Type B pancreatic cell (in vitro differentiated cells): ENCODE results near the gene OR1N2. TPM values are rescaled to one million over a fixed set of nuclear protein-coding genes. Genes with fewer than 3 reads are reported as not detected.

Source experiments
- DNase-seq: peaks from one replicate; pipeline ENCODE4 v3.0.0; 2021; ENCODE audit warnings: mixed read lengths; ENCODE audit not compliant: unreplicated experiment; ENCODE audit errors: extremely low spot score
- H3K27ac Mint-ChIP-seq: 2 replicates; pipeline ENCODE4 v1.8.0; 2021; ENCODE audit warnings: mild to moderate bottlenecking, mixed read lengths
- H3K27me3 Mint-ChIP-seq: 2 replicates; pipeline ENCODE4 v1.8.0; 2021; ENCODE audit warnings: mixed read lengths
- H3K36me3 Mint-ChIP-seq: 2 replicates; pipeline ENCODE4 v1.8.0; 2021; ENCODE audit warnings: mixed read lengths
- H3K4me1 Mint-ChIP-seq: one replicate; pipeline ENCODE4 v1.8.0; 2021; ENCODE audit warnings: mixed read lengths; ENCODE audit not compliant: unreplicated experiment
- H3K4me3 Mint-ChIP-seq: 2 replicates; pipeline ENCODE4 v1.8.0; 2021; ENCODE audit warnings: mild to moderate bottlenecking, mixed read lengths
- H3K9me3 Mint-ChIP-seq: 2 replicates; pipeline ENCODE4 v1.8.0; 2021; ENCODE audit warnings: mixed read lengths
- CTCF ChIP-seq: fragments of 200-600 bp; sonication (generic); conservative IDR thresholded peaks from 2 replicates; pipeline ENCODE4 v1.5.0; 2021; ENCODE audit warnings: antibody characterized with exemption, mild to moderate bottlenecking
- total RNA-seq: library from RNA; stranded (reverse); gene quantifications from 2 replicates; pipeline ENCODE4 v1.2.1, GENCODE V29; 2021; ENCODE audit warnings: low replicate concordance

OR1N2 gene
- total RNA-seq, 1 donor from 2014 or later = not detected

- Mint-ChIP-seq H3K27me3 (peaks cover 6% of the 10 kb centered on the region), H3K4me3 (no peak overlapping the region), H3K36me3 (no peaks in the 10 kb centered on the region), H3K27ac (no peak overlapping the region), H3K4me1 (no peaks in the 10 kb centered on the region), H3K9me3 (no peaks in the 10 kb centered on the region)
- TF ChIP-seq CTCF = no peak
- DNase-seq = no peak
These were observed 1.5 kb upstream of the OR1N2 start for GRCh38 chr9:122551371-122551770.

- no peak for TF ChIP-seq CTCF
- H3K4me3 Mint-ChIP-seq = no peak overlapping the region
- DNase-seq = no peak
- no peak overlapping the region for H3K27ac Mint-ChIP-seq
- H3K4me1 Mint-ChIP-seq = no peaks in the 10 kb centered on the region
- H3K36me3 Mint-ChIP-seq = no peaks in the 10 kb centered on the region
- no peaks in the 10 kb centered on the region for H3K27me3 Mint-ChIP-seq
- H3K9me3 Mint-ChIP-seq = no peaks in the 10 kb centered on the region
These were observed 8.5 kb downstream of the OR1N2 start for GRCh38 chr9:122561446-122561845.

- Mint-ChIP-seq H3K9me3 (no peaks in the 10 kb centered on the region), H3K36me3 (no peaks in the 10 kb centered on the region), H3K4me3 (no peak overlapping the region), H3K27ac (no peak overlapping the region), H3K27me3 (no peaks in the 10 kb centered on the region), H3K4me1 (no peaks in the 10 kb centered on the region)
- DNase-seq = no peak
- no peak for TF ChIP-seq CTCF
These were observed 9.3 kb downstream of the OR1N2 start for GRCh38 chr9:122562134-122562760.

- no peak overlapping the region for H3K4me3 Mint-ChIP-seq
- H3K4me1 Mint-ChIP-seq = no peaks in the 10 kb centered on the region
- no peaks in the 10 kb centered on the region for H3K36me3 Mint-ChIP-seq
- DNase-seq = no peak
- H3K27me3 Mint-ChIP-seq = no peaks in the 10 kb centered on the region
- H3K27ac Mint-ChIP-seq = no peak overlapping the region
- TF ChIP-seq CTCF = no peak
- H3K9me3 Mint-ChIP-seq = no peaks in the 10 kb centered on the region
These were observed 15.0 kb downstream of the OR1N2 start for GRCh38 chr9:122567901-122568300.

- no peak for TF ChIP-seq CTCF
- Mint-ChIP-seq H3K27me3 (no peaks in the 10 kb centered on the region), H3K4me3 (no peak overlapping the region), H3K36me3 (no peaks in the 10 kb centered on the region), H3K4me1 (no peaks in the 10 kb centered on the region), H3K27ac (no peak overlapping the region), H3K9me3 (no peaks in the 10 kb centered on the region)
- no peak for DNase-seq
These were observed 19.5 kb downstream of the OR1N2 start for GRCh38 chr9:122572456-122572855.

GRCh38 chr9:122579874-122580273, 27.0 kb downstream of the OR1N2 start:
- no peaks in the 10 kb centered on the region for H3K9me3 Mint-ChIP-seq
- no peak for TF ChIP-seq CTCF
- H3K27me3 Mint-ChIP-seq = no peaks in the 10 kb centered on the region
- DNase-seq = no peak
- H3K27ac Mint-ChIP-seq = no peak overlapping the region
- no peaks in the 10 kb centered on the region for H3K36me3 Mint-ChIP-seq
- H3K4me1 Mint-ChIP-seq = no peaks in the 10 kb centered on the region
- H3K4me3 Mint-ChIP-seq = no peak overlapping the region
